HT-29 (cell line): Measurements from ENCODE around the gene ALKBH6. TPM values are rescaled to one million over a fixed set of nuclear protein-coding genes. Genes with fewer than 3 reads are reported as not detected.

Source experiments
- DNase-seq: peaks from one replicate; pipeline ENCODE4 v3.0.0-alpha.2; 2015; ENCODE audit warnings: low spot score
- total RNA-seq: library from RNA; depleted of rRNA; stranded (reverse); fragments of >200 nt; shearing (Covaris generic); gene quantifications from 2 replicates; pipeline ENCODE4 v1.2.3, GENCODE V29; 2014

Gene ALKBH6
- total RNA-seq, 1 experiment from 2014 or later, result 124 TPM

- no peak for DNase-seq
These were observed 16.5 kb upstream of the ALKBH6 start for GRCh38 chr19:36030264-36031148.

DNA sequence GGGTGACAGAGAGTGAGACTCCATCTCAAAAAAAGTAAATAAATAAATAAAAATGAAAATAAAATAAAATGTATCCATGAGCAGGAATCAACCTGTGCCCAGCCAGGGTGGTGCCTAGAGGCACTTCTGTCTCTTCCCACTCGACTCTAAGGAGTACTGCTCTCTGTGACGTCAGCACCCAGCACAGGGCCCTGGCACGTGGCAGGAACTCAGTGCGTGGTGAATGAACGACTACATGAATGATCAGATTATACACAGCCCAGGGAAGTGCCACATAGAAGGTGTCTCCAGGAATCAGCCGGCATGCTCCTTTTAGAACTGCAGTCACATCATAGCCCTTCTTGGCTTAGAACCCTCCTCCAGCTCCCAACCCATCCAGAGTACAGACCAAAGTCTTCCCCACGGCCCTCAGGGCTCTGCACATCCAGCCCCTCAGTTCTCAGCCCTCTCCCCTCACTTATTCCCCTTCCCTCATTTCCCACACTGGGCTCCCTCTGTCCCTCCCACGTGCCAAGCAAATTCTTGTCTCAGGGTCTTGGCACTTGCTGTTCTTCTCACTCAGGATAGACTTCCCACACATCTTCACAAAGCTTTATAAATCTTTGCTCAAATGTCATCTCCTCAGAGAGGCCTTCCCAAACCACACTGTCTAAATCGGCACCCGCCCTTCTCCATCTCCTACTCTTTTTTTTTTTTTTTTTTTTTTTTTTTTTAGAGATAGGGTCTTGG, 14.5 kb upstream of the ALKBH6 start:
- DNase-seq, result no peak

DNA sequence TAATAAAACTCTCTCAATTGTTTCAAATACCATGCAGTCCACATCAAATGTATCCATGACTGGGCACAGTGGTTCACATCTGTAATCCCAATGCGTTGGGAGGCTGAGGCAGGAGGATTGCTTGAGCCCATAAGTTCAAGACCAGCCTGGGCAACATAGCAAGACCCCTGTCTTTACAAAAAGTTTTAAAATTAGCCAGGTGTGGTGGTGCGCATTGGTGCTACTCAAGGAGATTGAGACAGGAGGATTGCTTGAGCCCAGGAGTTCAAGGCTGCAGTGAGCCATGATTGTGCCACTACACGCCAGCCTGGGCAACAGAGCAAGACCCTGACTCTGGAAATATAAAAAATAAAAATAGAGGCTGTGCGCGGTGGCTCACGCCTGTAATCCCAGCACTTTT, 13.7 kb upstream of the ALKBH6 start:
- DNase-seq, result no peak

DNA sequence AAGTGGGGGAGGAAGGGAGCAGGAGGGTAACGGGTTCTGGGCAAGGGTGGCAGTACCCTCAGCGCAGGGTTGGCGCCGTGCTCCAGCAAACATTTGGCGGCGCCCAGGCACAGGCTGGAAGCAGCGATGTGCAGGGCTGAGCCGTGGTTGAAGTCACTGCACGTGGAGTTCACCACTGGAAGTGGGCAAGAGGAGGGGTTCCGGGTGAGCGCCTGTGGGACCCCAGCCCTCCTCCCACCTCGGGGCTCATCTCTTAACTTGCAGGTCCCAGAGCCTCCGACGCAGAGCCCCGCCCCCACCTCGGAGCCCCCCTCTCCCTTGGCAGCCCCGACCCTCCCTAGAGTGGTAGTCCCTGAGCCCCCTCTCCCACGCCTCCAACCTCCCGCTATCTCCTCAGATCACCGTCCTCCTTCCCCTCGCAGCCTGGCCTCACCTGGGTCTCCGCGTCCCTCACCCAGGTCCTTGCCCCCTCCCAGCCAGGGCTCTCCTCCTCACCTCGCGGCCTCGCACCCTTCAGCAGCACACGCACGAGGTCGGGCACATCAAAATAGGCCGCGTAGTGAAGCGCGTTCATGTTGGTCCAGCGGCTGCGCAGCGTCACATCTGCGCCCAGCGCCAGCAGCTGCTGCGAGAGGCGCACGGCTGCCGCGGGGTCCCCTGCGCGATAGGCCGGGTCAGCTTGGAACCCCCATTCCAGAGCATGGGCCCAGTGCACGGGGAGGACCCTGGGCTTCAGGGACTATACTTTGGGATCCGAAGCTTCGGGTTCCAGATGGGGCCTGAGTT, 12.3 kb upstream of the ALKBH6 start:
- no peak for DNase-seq

DNA sequence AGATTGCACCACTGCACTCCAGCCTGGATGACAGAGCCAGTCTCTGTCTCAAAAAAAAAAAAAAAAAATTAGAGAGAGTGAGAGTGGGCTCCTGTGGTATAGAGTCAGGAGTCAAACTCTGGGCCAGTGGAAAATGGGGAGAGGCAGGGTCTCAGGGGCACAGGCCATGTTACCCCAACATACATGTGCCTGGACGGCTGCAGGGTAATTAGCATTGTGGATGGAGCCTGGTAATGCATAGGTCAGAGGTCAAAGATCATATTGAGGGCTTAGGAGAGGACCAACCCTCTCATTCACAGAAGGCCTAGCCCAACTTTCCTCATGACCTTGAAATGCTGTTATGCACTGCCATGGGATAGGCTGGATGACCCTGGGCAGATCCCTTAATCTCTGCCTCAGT, 11.5 kb upstream of the ALKBH6 start:
- DNase-seq, result no peak

DNA sequence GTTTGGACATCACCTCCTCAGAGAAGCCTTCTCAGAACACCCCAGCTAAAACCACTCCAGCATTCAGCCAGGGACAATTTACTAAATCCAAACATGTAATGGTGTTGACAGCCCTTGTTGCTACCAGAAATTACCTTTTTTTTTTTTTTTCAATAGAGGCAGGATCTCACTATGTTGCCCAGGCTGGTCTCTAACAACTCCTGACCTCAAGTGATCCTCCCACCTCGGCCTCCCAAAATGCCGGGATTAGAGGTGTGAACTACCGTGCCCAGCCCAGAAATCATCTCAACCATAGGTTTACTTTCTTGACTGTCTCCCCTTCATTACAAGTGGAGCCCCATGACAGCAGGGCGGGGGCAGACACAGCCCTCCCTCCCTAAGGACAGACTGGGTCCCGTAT, 9.4 kb upstream of the ALKBH6 start:
- DNase-seq, result no peak

DNA sequence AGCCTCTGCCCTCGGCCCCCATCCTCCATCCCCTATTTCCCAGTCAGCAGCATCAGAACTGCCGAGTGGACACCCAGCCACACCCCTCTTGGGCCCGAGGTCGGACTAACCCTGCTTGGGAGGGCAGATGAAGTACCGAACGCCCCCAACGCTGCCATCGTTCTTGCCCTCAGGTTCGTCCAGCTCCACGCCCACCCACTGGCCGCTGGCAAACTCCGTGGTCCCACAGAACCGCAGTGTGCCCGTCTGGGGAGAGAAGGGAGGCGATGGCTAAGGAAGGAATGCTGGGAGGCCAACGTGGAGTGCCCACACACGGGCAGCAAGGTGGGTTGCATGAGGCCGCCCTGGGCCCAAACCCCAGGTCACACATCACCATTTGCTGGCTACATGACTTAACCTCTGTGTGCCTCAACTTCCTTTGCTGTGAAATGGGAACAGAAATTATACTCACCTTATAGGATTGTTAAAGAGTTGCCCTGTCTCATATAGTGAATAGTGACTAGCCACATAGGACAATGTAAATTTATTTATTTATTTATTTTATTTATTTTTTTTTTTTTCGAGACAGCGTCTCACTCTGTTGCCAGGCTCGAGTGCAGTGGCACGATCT, 5.2 kb upstream of the ALKBH6 start:
- DNase-seq, result no peak

DNA sequence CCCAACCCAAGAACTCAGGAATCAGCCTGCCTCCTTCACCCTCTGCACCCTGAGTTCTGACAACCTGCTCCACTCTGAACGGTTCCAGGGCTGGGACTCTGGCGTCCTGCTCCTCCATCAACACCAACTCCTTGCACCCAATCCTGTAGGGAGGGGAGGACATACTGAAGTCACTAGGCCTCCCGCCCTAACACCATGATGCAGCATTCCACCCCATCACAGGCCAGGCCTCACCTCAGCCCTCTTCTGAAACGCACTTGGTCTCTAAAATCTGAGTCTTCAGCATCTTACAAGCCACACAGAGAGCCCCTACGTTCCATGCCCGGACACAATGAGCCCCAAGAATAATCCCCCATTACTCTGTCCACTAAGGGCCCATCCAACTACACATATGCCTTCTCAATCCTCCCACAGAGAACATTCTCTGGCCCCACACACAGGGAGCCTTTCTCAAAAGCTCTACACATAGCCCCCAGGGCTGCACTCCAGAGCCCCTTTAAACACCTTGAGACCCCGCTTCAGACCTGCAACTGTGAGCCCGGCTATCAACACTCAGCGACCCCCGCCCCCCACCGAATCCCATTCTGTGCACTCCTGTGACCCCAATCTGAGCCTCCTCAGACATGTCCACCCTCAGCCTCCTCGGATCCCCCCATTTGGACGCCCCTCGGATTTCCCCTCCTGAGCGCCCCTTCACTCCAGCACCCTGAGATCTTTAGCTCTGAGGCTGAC, 567 bp downstream of the ALKBH6 start:
- no peak for DNase-seq

GRCh38 chr19:36010402-36010801, 3.6 kb downstream of the ALKBH6 start:
- no peak for DNase-seq

GRCh38 chr19:36009633-36010379, 4.2 kb downstream of the ALKBH6 start:
- DNase-seq, result no peak

DNA sequence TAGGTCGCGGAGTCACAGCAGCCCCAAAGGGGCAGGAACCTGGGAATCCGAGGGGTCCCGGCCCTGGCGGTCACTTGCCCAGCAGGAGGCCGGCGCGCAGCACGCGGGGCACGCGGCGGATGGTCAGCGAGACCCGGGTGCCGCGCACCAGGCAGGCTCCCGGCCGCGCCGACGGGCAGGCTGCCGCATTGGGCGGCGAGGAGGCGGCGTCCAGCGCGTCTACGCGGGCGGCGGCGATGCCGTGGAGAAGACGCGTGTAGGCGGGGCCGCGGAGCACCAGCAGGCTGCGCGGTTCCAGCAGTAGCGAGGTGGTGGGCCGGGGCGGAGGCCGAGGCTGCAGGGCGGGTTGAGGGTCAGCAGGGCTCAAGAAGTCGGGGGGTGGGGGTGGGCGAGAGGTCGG, 4.8 kb downstream of the ALKBH6 start:
- peak; percentile 63 for DNase-seq

DNA sequence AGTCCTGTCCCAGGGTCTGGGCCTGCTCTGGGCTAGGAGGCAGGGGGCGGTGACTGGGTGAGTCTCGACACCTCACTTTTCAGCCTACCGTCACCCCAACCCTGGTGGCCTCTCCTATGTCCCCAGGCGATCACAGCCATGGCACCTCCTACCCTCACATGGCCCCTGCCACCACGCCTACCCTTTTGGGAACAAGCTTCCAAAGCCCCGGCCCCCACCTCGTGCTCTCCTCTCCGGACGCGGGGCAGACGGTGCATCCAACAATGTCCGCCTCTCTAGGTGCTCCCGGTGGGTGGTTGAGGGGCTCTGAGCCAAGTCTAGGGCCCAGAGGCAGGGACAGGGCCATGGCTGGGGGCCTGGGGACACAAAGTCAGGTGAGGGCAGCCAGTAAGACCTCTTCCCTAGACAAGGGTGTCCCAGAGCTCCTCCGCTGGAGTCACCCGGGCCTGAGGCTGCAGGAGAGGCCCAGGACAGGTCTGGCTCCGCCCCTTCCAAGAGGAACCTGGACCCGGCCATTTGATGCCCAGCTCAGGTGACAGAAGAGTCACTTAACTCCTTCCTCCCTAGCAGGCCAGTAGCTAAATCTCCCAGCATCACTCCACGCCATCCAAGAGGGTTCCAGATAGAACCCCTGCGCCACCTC, 5.6 kb downstream of the ALKBH6 start, which contains the start of gene SYNE4:
TSS of gene SYNE4 (minus strand) at position 478 of the 643 bp plus-strand sequence. CDS start at position 346, 132 bp downstream.
- DNase-seq, result peak; percentile 87

GRCh38 chr19:36006955-36007354, 7.1 kb downstream of the ALKBH6 start:
- no peak for DNase-seq

- no peak for DNase-seq
These were observed 10.7 kb downstream of the ALKBH6 start for GRCh38 chr19:36003284-36003683.

GRCh38 chr19:36001605-36002004, 12.4 kb downstream of the ALKBH6 start:
- no peak for DNase-seq

DNA sequence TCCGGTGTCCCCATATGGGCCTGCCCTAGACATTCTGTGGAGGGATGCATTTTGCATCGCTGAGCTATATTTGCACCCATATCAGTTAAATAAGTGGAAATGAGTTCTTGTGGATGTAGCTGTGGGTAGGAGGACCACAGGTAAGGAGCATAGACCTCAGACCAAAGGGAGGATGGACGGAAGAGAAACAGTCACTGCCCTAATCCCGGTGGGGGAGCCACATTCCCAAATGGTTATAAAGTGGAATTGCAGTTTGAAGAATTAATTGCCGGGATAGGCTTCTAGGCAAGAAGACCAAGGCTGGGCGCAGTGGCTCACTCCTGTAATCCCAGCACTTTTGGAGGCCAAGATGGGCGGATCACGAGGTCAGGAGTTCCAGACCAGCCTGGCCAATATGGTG, 17.2 kb downstream of the ALKBH6 start:
- no peak for DNase-seq

DNA sequence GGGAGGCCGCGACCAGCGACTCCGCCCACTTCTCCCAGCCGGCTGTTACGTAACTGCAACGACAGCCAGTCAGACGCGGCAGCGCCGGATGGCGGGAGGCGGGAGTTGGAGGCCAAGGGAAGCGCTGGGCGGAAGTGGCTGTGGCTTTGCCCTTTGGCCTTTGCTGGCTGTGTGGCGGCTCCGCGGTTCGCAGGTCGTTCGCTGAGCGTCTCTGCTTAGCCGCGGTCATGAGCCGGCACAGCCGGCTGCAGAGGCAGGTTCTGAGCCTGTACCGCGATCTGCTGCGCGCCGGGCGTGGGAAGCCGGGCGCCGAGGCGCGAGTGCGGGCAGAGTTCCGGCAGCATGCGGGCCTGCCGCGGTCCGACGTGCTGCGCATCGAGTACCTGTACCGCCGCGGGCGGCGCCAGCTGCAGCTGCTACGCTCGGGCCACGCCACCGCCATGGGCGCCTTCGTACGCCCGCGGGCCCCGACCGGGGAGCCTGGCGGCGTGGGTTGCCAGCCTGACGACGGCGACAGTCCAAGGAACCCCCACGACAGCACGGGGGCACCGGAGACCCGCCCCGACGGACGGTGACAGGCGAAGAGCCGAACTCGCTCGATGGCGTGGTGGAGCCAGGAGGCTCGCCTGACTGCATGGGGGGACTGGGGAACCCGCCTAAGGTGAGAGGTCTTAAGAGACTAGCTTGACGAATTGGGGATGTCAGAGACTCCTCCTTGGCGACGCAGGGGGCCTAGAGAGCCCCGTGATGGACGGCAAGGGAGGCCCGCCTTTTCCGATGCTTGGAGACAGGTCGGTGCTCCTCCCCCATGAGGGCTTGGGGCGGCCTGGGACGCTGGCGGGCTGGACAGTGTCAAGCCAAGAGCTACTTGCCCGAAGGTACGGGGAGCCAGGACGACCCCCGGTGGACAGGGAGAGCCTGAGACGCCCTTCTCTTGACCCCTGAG, 18.7 kb downstream of the ALKBH6 start, which contains the start of gene SDHAF1:
TSS of gene SDHAF1 (plus strand) at position 141 of the 946 bp plus-strand sequence. CDS start at position 228, 87 bp downstream.
- DNase-seq, result peak; percentile 99

GRCh38 chr19:35993923-35994598, 20.0 kb downstream of the ALKBH6 start:
- no peak for DNase-seq
